IPS-11a (cell line): ENCODE data around the gene ACVRL1.

Source experiments
- H3K4me3 ChIP-seq: one replicate; pipeline ENCODE4 v1.5.1; 2013; ENCODE audit warnings: low read depth, low read length, control low read depth

Gene ACVRL1

DNA sequence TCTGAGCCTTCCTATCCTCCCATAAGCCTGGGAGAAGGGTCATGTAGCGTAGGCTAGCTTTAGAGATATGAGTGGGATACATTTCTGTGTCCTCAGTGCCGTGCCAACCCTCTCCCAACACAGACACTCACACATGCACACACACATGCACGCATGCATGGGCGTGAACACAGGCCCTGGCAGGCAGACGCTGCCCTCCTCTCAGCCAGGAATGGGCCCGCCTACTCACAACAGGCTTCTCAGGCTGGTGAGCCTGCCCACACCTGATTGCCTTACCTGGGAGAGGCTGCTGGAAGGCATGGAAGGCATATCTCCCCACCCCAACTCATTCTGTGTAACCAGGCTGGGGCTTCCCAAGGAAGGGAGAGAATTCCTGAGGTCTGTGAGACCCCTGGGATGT is 31.4 kb downstream of the ACVRL1 start:
- H3K4me3 ChIP-seq = no peak overlapping the region

GRCh38 chr12:51941011-51941581 is 33.8 kb downstream of the ACVRL1 start:
- no peak overlapping the region for H3K4me3 ChIP-seq

DNA sequence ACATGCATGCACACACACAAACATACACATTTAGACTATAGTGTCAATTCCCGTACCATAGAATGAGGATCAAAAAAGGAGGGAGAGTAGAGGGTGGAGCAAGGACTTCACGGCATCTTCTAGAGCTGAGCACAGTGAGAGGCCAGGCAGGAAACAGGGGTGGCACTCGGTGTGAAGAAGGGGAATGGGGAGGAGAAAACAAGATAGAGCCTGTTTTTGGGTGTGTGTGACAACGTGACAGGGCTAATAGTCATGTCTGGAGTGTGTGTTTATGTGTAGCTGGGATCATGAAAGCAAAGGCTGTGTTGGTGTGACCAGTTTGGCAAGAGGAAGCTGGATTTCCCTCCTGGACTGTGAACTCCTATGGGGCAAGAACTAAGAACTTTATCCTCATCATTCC is 34.3 kb downstream of the ACVRL1 start:
- H3K4me3 ChIP-seq = no peak overlapping the region

DNA sequence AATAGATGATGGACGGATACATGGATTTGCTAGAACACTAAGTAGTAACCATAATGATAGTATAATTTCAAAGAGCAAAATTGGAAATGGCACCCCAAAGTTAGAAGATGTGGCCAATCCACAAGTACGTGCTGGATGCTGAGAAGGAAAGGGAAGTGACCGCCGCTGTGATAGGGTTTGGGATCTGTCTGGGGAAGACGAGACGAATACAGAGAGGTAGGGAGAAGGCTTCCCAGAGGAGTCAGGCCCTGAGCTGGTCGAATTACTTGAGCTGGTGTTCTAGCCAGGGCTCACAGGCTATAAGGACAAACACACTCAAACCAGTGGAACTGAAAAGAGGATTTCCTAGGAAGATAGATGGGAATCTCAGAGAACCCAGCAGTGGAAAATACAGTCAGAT is 34.8 kb downstream of the ACVRL1 start:
- H3K4me3 ChIP-seq = no peak overlapping the region

DNA sequence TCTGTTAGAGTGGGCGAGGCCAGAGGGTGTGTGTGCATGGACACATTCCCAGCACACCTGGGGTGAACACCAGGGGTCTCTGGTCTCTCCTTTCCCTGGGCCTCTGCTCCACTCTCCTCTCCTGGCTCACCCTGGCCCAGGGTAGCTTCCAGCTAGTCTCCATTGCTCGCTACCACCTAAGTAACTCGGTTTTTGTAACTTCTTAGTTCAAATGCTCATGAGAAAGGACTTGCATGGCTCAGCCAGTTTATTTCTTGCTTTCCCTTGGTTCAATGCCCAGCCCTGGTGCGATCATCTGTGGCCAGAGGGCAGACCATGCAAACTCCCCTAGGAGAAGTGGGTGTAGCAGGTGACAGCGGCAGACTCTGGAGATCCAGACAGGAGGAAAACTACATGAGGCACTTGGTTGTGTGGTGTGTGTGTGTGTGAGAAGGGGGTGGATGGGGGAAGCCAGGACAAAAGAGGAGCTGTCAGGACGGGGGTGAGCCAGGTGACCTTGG is 35.2 kb downstream of the ACVRL1 start:
- no peak overlapping the region for H3K4me3 ChIP-seq

DNA sequence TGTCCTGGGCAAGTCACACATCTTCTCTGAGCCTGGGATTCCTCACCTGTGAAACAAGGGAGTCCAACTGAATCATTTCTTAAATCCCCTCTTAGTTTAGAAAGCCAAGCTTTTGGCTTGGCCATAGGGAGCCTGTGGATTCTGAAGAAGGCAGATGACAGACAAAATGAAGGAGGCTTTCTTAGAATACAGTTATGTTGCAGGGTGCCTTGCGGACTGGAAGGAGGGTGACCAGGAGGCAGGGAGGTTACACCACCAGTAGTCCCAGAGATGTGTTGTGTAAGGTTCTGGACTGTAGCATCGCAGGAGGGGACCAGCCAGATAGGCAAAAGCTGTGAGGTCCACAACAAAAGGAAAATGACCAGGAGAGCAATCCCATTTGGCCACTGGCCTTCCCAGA is 36.0 kb downstream of the ACVRL1 start:
- H3K4me3 ChIP-seq = no peak overlapping the region

- H3K4me3 ChIP-seq = no peak overlapping the region
These were observed 37.4 kb downstream of the ACVRL1 start for GRCh38 chr12:51944608-51945233.

GRCh38 chr12:51947246-51947996 is 40.1 kb downstream of the ACVRL1 start:
- no peak overlapping the region for H3K4me3 ChIP-seq

GRCh38 chr12:51948066-51948465 is 40.8 kb downstream of the ACVRL1 start:
- H3K4me3 ChIP-seq = no peak overlapping the region

DNA sequence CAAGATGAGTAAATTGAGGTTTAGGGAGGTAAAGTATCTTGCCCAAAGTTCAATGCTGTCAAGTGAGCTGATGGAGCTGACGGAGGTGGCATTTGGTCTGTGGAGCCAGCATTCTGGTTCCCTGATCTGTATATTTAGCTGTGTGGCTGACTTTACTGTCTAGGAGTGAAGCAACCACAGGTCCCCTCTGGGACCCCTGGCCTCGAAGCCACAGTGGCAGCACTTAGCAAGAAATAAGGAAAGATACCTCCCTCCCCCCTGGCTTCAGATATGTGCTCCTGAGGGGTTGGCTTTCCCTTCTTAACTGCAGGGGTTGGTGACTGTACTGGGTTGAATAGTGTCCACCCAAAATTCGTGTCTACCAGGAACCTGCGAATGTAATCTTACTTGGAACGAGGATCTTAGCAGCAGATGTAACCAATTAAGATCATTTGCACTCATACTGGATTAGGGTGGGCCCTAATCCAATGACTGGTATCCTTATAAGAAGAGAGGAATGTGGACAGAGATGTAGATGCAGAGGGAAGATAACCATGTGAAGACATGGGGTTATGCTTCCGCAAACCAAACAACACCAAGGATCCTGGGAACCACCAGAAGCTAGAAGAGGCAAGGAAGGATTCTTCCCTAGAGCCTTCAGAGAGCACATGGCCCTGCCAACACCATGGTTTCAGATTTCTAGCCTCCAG is 42.2 kb downstream of the ACVRL1 start:
- H3K4me3 ChIP-seq = no peak overlapping the region

DNA sequence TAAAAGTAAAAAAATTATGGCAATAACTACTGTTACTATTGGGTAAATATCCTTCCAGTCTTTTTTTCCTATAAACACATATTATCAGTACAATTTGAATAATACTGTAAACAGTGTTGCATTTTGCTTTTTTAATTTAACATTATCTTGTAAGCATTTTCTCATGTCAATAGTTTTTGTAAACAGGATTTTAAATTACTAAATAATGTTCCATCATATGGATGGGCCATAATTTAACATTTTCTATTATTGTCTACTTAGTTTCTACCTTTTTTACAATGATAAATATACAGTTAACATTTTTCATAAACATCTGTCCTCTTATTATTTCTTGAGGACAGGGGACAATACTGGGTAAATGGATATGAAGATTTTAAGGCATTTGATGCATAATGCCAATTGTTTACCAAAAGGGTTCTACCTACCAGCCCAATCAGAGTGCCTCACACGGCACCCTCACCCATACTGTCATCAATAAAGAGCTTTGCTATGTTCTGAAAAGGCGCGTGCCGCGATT is 43.4 kb downstream of the ACVRL1 start:
- peak overlapping the region; percentile 62 for H3K4me3 ChIP-seq

DNA sequence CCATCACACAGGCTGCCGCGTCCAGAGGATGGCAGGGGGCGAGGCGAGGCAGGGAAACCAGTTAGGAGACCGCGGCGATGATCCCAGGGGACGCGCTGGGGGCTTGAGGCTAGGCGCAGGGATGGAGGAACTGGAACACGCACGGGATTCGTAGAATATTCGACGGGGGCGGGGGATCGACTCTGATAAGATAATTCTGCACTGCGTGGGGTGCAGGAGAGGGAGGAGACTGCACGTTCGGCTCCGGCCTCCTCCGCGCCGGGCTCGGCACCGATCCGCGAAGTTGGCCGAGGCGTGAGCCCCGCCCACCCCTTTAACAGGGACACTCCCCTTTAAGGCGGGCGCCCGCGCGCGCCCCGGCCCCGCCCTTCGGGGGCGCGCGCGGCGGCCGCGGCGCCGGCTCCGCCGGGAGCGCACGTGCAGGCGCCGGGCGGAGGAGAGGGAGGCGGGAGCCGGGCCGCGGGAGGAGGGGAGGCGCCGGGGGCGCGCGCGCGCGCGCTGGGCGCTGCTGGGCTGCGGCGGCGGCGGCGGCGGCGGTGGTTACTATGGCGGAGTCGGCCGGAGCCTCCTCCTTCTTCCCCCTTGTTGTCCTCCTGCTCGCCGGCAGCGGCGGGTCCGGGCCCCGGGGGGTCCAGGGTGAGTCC is 44.0 kb downstream of the ACVRL1 start, which contains the start of gene ACVR1B:
ACVR1B (plus strand) TSS at position 501 of the 644 bp plus-strand sequence; CDS start at position 546, 45 bp downstream.
- H3K4me3 ChIP-seq = peak within 1 kb of the TSS; percentile 72

GRCh38 chr12:51951843-51952722 is 44.8 kb downstream of the ACVRL1 start:
- peak overlapping the region; percentile 72 for H3K4me3 ChIP-seq

GRCh38 chr12:51953089-51953488 is 45.8 kb downstream of the ACVRL1 start:
- peak overlapping the region; percentile 22 for H3K4me3 ChIP-seq

DNA sequence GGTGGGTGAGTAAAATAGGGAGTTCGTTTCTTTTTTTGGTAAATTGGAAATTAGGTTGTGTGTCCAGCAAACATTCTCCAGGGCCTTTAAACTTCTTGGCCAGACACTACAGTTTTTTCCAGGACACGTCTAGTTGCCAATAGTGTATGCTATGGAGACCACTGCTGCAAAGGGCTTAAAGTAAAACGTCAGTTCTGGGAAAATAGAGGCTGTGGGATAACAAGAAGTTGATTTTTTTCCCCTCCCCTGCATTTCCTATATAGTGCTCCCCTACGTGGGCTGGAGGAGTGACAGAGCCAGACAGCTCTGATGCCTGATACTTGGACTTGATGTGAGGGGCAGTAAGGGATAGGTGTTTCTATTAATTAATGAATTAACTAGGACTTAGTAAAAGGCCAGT is 46.6 kb downstream of the ACVRL1 start:
- no peak overlapping the region for H3K4me3 ChIP-seq

GRCh38 chr12:51954561-51955361 is 47.5 kb downstream of the ACVRL1 start:
- H3K4me3 ChIP-seq = no peak overlapping the region

GRCh38 chr12:51955702-51956101 is 48.4 kb downstream of the ACVRL1 start:
- no peak overlapping the region for H3K4me3 ChIP-seq

DNA sequence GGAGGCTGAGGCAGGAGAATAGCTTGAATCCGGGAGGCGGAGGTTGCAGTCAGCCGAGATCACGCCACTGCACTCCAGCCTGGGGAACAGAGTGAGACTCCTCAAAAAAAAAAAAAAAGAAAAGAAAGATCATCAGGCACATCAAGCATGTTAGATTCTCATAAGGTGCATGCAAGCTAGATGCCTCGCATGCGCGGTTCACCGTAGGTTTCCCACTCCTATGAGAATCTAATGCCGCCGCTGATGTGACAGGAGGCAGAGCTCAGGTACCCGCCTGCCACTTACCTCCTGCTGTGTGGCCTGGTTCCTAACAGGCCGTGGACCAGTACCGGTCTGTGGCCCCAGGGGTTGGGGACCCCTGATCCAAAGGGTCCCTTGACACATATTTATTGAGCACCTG is 51.2 kb downstream of the ACVRL1 start:
- H3K4me3 ChIP-seq = no peak overlapping the region

GRCh38 chr12:51959211-51959610 is 51.9 kb downstream of the ACVRL1 start:
- no peak overlapping the region for H3K4me3 ChIP-seq
